ENCODE data around the gene DCST1. TPM values are rescaled to one million over a fixed set of nuclear protein-coding genes. Genes with fewer than 3 reads are reported as not detected.

The DCST1 gene
- total and polyA plus RNA-seq, 2 donors (not counting 3 experiments of a cell fraction or from before 2014, with no cell fraction given) = not detected

GRCh38 chr1:155083865-155084721 lies 50.5 kb downstream of the DCST1 start:
- Histone ChIP-seq H3K9me1 (replicated peaks; ENCODE audit: control insufficient read depth, extremely low read depth, insufficient read depth, low read length) (no peaks in the 10 kb centered on the region), H3K9me3 (replicated peaks; ENCODE audit: control insufficient read depth, insufficient read depth, low read length) (no peaks in the 10 kb centered on the region), H3K36me3 (ENCODE audit: control insufficient read depth in 2 of 2, extremely low read depth in 1 of 2, insufficient read depth in 2 of 2, low read length in 2 of 2) (no peaks in the 10 kb centered on the region), H3K9ac (replicated peaks; ENCODE audit: extremely low read depth, insufficient read depth, low read length) (no peak overlapping the region), H4K20me1 (replicated peaks; ENCODE audit: control insufficient read depth, extremely low read depth, insufficient read depth, low read length) (no peaks in the 10 kb centered on the region), H3K4me1 (ENCODE audit: control insufficient read depth, extremely low read depth, insufficient read depth, low read length) (peaks cover 15% of the 10 kb centered on the region), H3K4me2 (ENCODE audit: insufficient read depth, low read length) (peak overlapping the region; percentile 49), H3K27me3 (ENCODE audit: control insufficient read depth in 2 of 2, insufficient read depth in 2 of 2, low read length in 2 of 2) (peaks cover 34 to 44% of the 10 kb centered on the region in 2 experiments), H3K4me3 (replicated peaks in 1 of 3; ENCODE audit: insufficient read depth in 1 of 3, low read depth in 1 of 3, low read length in 3 of 3) (peak overlapping the region in 2 of 3 experiments; percentile 1 to 68), H3K27ac (ENCODE audit: insufficient read depth, low read depth, low read length) (no peak overlapping the region), H2AFZ (ENCODE audit: low read depth, low read length) (peak overlapping the region; percentile 69), H3K79me2 (ENCODE audit: control insufficient read depth, insufficient read depth, low read length) (no peaks in the 10 kb centered on the region)
- ChIA-PET POLR2A (interaction anchor here (0.6 to 1.0 kb wide), 2 partner anchors 33 to 40 kb away, joined by 4 to 7 read pairs; partner anchors contain the start of gene ADAM15), CTCF (interaction anchor here (0.6 to 3.1 kb wide), 34 partner anchors 13 to 524 kb away, joined by 3 to 67 read pairs (median 7); partner anchors contain the start of genes ADAM15, DPM3, EFNA4 and KRTCAP2)
- FAIRE-seq (no peak), DNase-seq (ENCODE audit: low read depth, low spot score) (peak; percentile 24)
- dilution Hi-C loops (cut with MboI; ENCODE audit: extremely low pct_ligation_motif_present, low sequenced_read_pairs) = no loop called here
- no TSS peak for BruUV-seq (replicated peaks)
- intact Hi-C loops (cut with micrococcal nuclease) = loop anchor here (1.0 to 2.0 kb wide), 5 partner anchors 13 to 415 kb away; partner anchors contain the start of genes EFNA4 and ZBTB7B
- TF ChIP-seq CTCF (IDR thresholded peaks at IDR 0.05; ENCODE audit: extremely low read depth in 1 of 2, insufficient read depth in 1 of 2, low read depth in 1 of 2, low read length in 2 of 2) = peak in 1 of 2 donors; percentile 12
- no peak for TF ChIP-seq FOS (IDR thresholded peaks at IDR 0.05; ENCODE audit: borderline replicate concordance, insufficient read depth, low read length)
